ENCODE results near the gene NKX1-1.

DNA sequence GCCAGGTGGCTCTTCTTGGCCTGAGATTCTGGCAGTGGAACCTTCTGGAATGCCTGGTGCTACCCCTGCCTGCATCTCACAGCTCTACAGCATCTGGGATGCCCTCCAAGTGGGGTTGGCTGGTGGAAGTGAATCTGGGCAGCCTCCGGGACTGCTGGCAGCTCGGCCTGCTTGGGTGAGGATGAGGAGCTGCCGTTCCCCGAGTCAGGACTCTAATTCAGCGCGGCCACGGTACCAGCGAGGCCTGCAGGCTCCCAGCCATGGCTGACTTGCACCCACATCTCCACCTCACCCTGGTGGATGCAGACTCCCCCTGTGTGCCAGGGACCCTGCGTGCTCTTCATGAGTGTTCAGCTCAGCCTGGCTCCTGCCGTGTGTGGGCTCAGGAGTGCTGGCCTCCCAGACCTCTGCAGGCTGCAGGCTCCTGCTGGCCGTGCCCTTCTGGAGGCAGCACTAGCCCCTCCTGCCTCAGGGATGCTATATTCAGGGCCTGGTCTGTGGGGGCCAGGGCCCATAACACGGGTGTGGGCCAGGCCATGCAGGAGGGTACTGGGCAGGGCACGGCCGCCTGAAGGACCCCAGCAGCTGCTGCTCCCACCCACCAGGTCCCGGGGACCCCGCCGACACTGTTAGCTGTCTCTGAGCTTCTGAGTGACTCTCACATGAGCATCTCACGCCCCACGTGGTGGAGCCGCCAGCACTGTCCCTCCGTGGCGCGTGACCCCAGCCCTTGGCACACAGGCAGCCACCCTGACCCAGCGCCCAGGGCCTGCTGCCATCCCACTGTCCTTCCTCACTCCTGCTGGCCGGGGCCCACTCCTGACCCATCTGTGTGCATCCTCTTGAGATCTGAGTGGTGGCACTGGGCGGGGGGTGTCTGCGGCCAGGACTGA is 48.6 kb downstream of the NKX1-1 start:
- TF ChIP-seq CEBPB (IDR thresholded peaks at IDR 0.05) = no peak
- TF ChIP-seq, protein P1, sequence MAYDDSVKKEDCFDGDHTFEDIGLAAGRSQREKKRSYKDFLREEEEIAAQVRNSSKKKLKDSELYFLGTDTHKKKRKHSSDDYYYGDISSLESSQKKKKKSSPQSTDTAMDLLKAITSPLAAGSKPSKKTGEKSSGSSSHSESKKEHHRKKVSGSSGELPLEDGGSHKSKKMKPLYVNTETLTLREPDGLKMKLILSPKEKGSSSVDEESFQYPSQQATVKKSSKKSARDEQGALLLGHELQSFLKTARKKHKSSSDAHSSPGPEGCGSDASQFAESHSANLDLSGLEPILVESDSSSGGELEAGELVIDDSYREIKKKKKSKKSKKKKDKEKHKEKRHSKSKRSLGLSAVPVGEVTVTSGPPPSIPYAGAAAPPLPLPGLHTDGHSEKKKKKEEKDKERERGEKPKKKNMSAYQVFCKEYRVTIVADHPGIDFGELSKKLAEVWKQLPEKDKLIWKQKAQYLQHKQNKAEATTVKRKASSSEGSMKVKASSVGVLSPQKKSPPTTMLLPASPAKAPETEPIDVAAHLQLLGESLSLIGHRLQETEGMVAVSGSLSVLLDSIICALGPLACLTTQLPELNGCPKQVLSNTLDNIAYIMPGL (CRISPR knock-in tag; IDR thresholded peaks at IDR 0.05; ENCODE audit: borderline replicate concordance) = no peak
- TF ChIP-seq, protein P2, sequence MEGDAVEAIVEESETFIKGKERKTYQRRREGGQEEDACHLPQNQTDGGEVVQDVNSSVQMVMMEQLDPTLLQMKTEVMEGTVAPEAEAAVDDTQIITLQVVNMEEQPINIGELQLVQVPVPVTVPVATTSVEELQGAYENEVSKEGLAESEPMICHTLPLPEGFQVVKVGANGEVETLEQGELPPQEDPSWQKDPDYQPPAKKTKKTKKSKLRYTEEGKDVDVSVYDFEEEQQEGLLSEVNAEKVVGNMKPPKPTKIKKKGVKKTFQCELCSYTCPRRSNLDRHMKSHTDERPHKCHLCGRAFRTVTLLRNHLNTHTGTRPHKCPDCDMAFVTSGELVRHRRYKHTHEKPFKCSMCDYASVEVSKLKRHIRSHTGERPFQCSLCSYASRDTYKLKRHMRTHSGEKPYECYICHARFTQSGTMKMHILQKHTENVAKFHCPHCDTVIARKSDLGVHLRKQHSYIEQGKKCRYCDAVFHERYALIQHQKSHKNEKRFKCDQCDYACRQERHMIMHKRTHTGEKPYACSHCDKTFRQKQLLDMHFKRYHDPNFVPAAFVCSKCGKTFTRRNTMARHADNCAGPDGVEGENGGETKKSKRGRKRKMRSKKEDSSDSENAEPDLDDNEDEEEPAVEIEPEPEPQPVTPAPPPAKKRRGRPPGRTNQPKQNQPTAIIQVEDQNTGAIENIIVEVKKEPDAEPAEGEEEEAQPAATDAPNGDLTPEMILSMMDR (IDR thresholded peaks at IDR 0.05) = no peak
- TF ChIP-seq, protein P3, sequence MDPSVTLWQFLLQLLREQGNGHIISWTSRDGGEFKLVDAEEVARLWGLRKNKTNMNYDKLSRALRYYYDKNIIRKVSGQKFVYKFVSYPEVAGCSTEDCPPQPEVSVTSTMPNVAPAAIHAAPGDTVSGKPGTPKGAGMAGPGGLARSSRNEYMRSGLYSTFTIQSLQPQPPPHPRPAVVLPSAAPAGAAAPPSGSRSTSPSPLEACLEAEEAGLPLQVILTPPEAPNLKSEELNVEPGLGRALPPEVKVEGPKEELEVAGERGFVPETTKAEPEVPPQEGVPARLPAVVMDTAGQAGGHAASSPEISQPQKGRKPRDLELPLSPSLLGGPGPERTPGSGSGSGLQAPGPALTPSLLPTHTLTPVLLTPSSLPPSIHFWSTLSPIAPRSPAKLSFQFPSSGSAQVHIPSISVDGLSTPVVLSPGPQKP (IDR thresholded peaks at IDR 0.05; ENCODE audit: low read depth, low read length) = no peak
- no peak for TF ChIP-seq POLR2A (IDR thresholded peaks at IDR 0.05; ENCODE audit: low read length)
- TF ChIP-seq, protein P4, sequence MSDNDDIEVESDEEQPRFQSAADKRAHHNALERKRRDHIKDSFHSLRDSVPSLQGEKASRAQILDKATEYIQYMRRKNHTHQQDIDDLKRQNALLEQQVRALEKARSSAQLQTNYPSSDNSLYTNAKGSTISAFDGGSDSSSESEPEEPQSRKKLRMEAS (IDR thresholded peaks at IDR 0.05) = no peak
- no peak for TF ChIP-seq POLR2AphosphoS2 (conservative IDR thresholded peaks at IDR 0.05; ENCODE audit: low read length)
- no peak for TF ChIP-seq MAFK (IDR thresholded peaks at IDR 0.05; ENCODE audit: partially characterized antibody)
- no peak for TF ChIP-seq TFCP2L1 (CRISPR knock-in tag; IDR thresholded peaks at IDR 0.05)
- TF ChIP-seq EP300 (IDR thresholded peaks at IDR 0.05) = no peak
- TF ChIP-seq, protein P5, sequence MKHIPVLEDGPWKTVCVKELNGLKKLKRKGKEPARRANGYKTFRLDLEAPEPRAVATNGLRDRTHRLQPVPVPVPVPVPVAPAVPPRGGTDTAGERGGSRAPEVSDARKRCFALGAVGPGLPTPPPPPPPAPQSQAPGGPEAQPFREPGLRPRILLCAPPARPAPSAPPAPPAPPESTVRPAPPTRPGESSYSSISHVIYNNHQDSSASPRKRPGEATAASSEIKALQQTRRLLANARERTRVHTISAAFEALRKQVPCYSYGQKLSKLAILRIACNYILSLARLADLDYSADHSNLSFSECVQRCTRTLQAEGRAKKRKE (CRISPR knock-in tag; IDR thresholded peaks at IDR 0.05; ENCODE audit: low read depth) = no peak
- TF ChIP-seq, protein P6, sequence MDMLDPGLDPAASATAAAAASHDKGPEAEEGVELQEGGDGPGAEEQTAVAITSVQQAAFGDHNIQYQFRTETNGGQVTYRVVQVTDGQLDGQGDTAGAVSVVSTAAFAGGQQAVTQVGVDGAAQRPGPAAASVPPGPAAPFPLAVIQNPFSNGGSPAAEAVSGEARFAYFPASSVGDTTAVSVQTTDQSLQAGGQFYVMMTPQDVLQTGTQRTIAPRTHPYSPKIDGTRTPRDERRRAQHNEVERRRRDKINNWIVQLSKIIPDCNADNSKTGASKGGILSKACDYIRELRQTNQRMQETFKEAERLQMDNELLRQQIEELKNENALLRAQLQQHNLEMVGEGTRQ (IDR thresholded peaks at IDR 0.05) = no peak
- TF ChIP-seq RNF2 (IDR thresholded peaks at IDR 0.05; ENCODE audit: borderline replicate concordance, low read depth) = no peak
